Nephron progenitor cell (in vitro differentiated cells): ENCODE measurements around the gene FCN2.

Experiments
- DNase-seq: peaks from one replicate; pipeline ENCODE4 v3.0.0; 2021
- H3K27ac Mint-ChIP-seq: 2 replicates; pipeline ENCODE4 v1.8.0; 2021; ENCODE audit warnings: mild to moderate bottlenecking, moderate library complexity, mixed read lengths
- H3K27me3 Mint-ChIP-seq: 2 replicates; pipeline ENCODE4 v1.8.0; 2021; ENCODE audit warnings: mild to moderate bottlenecking, low read depth, mixed read lengths; ENCODE audit not compliant: poor library complexity
- H3K36me3 Mint-ChIP-seq: 2 replicates; pipeline ENCODE4 v1.8.0; 2021; ENCODE audit warnings: low read depth, mixed read lengths
- H3K4me1 Mint-ChIP-seq: 2 replicates; pipeline ENCODE4 v1.8.0; 2021; ENCODE audit warnings: mixed read lengths
- H3K4me3 Mint-ChIP-seq: 2 replicates; pipeline ENCODE4 v1.8.0; 2021; ENCODE audit warnings: mild to moderate bottlenecking, moderate library complexity, mixed read lengths
- H3K9me3 Mint-ChIP-seq: 2 replicates; pipeline ENCODE4 v1.8.0; 2021; ENCODE audit warnings: mild to moderate bottlenecking, moderate library complexity, mixed read lengths
- TF ChIP-seq, protein P1 (sequence below): fragments of 200-600 bp; sonication (generic); IDR thresholded peaks from 2 replicates; pipeline ENCODE4 v1.5.0; 2021; ENCODE audit warnings: antibody characterized with exemption

The FCN2 gene

DNA sequence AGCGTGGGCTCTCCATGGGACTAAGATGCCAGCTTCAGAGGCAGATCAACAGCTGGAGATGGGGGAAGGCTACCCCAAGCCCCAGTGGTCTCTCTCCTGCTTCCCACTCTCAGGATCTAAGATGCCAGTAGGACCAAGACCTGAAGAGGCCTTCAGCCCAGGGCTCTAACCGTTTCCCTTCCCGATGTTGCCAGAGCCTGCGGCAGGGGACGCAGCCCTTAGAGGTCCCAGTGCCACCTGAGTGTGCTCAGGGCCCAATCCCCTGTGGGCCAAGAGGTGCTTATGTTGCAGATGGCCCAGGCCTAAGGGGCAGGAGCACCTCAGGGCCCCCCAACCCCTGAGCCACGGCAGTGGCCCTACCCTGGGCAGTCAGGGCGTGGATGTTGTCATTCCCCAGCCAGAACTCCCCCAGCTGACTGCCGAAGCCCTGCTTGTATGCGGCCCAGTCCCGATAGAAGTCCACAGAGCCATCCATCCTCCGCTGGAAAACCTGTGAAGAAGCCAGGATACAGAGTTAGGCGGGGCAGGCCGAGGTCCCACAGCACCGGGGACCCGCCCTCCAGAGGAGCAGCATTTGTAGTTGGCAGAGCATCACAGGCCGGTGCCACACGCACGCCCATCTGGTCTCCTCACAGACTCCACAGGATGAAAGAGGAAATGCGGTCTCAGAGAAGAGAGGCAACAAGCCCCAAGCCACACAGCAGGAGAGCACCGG lies 31.7 kb downstream of the FCN2 start:
- Mint-ChIP-seq H3K27me3 (peaks cover 22% of the 10 kb centered on the region), H3K4me1 (peaks cover 27% of the 10 kb centered on the region), H3K9me3 (no peaks in the 10 kb centered on the region), H3K27ac (no peak overlapping the region), H3K4me3 (no peak overlapping the region), H3K36me3 (no peaks in the 10 kb centered on the region)
- DNase-seq = no peak
- TF ChIP-seq, protein P1, sequence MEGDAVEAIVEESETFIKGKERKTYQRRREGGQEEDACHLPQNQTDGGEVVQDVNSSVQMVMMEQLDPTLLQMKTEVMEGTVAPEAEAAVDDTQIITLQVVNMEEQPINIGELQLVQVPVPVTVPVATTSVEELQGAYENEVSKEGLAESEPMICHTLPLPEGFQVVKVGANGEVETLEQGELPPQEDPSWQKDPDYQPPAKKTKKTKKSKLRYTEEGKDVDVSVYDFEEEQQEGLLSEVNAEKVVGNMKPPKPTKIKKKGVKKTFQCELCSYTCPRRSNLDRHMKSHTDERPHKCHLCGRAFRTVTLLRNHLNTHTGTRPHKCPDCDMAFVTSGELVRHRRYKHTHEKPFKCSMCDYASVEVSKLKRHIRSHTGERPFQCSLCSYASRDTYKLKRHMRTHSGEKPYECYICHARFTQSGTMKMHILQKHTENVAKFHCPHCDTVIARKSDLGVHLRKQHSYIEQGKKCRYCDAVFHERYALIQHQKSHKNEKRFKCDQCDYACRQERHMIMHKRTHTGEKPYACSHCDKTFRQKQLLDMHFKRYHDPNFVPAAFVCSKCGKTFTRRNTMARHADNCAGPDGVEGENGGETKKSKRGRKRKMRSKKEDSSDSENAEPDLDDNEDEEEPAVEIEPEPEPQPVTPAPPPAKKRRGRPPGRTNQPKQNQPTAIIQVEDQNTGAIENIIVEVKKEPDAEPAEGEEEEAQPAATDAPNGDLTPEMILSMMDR = no peak

DNA sequence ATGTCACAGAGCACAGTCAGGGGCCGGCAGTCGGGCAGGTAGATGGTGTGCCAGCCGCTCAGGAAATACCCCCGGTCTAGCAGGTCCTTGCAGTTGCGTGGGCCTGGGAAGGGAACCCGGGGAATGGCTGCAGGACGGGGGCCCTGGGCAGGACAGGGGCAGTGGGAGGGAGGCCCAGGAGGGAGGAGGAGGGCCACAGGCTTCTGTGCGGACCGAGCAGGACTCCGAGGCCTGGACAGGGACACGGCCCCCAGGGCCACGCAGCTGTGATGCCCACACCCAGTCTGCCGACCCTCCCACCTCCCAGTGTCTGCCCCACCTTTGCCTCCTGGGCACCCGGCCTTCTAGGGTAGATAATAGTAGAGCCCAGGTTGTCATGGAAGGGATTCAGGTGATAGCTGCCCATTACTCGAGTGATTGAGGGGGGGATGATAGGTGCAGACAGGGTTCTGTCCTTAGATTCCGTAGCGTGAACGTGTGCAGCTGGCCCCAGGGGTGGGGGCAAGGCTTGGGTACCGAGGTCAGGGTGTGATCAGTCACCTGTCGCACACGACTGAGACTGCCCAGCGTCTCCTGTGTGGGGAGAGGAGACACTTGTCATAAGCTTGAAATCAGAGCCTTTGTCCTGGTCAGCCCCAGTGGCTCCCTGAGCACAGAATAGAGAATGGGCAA lies 32.6 kb downstream of the FCN2 start:
- peaks cover 27% of the 10 kb centered on the region for H3K4me1 Mint-ChIP-seq

DNA sequence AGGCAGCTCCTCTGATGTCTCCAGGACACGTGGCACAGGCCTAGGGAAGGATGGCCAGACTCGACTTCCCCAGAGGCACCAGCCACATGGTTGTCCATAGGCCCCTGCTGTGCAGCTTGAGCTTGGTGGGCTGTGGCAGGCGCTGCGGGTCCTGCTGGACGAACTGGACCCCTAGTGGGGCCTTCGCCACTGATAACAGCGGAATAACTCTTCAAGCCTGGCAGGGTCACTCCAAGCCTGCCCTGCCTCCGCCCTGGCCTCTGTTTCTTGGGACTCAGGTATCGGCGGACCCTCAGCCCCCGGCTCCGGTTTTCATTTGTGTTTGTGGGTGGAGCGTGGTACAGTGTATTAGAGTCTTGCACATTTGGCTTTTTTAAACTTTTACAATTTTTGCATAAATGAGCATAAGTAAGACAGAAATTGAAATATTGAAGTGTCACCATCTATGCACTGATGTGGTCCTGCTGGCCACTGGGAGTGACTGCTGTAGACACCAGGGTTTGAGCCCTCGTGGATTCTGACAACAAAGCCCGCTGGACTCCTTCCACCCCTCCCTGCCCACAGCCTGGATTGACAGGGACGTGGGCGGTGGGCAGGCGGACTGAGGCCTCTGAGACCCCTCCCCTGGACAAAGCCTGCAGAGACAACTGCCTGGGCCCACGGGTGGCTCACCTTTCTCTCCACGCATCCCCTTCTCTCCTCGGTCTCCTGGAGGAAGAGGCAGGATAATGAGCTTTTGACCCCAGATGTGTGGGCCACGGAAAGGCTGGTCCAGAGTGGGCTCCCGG lies 33.3 kb downstream of the FCN2 start:
- peaks cover 20% of the 10 kb centered on the region for H3K27me3 Mint-ChIP-seq
- TF ChIP-seq, protein P1 = no peak
- peaks cover 7% of the 10 kb centered on the region for H3K9me3 Mint-ChIP-seq
- H3K4me1 Mint-ChIP-seq = peaks cover 26% of the 10 kb centered on the region
- H3K36me3 Mint-ChIP-seq = peaks cover 5% of the 10 kb centered on the region
- no peak for DNase-seq
- no peak overlapping the region for H3K27ac Mint-ChIP-seq
- no peak overlapping the region for H3K4me3 Mint-ChIP-seq

More for the DNA sequence above, 32.6 kb downstream of the FCN2 start:
- H3K27ac Mint-ChIP-seq = no peak overlapping the region
- TF ChIP-seq, protein P1 = no peak
- no peak for DNase-seq
- no peaks in the 10 kb centered on the region for H3K36me3 Mint-ChIP-seq
- no peaks in the 10 kb centered on the region for H3K9me3 Mint-ChIP-seq
- H3K4me3 Mint-ChIP-seq = no peak overlapping the region
- peaks cover 24% of the 10 kb centered on the region for H3K27me3 Mint-ChIP-seq

DNA sequence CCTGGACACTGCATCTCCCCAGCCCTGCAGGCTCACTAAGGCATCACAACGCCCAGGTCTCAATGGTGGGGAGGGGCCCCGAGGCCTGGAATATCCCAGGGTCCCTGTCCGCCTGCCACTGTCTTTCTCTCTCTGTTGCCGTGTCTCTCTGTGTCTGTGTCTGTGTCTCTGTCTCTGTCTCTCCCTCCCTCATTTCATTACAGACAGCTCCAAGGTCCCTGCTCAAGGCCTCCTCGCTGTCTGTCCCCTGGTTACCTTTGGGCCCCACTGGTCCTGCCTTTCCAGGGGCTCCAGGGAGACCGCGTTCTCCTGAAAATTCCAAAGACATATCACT lies 33.9 kb downstream of the FCN2 start:
- Mint-ChIP-seq H3K27ac (peak overlapping the region; percentile 62), H3K36me3 (peaks cover 5% of the 10 kb centered on the region), H3K27me3 (peaks cover 20% of the 10 kb centered on the region)

DNA sequence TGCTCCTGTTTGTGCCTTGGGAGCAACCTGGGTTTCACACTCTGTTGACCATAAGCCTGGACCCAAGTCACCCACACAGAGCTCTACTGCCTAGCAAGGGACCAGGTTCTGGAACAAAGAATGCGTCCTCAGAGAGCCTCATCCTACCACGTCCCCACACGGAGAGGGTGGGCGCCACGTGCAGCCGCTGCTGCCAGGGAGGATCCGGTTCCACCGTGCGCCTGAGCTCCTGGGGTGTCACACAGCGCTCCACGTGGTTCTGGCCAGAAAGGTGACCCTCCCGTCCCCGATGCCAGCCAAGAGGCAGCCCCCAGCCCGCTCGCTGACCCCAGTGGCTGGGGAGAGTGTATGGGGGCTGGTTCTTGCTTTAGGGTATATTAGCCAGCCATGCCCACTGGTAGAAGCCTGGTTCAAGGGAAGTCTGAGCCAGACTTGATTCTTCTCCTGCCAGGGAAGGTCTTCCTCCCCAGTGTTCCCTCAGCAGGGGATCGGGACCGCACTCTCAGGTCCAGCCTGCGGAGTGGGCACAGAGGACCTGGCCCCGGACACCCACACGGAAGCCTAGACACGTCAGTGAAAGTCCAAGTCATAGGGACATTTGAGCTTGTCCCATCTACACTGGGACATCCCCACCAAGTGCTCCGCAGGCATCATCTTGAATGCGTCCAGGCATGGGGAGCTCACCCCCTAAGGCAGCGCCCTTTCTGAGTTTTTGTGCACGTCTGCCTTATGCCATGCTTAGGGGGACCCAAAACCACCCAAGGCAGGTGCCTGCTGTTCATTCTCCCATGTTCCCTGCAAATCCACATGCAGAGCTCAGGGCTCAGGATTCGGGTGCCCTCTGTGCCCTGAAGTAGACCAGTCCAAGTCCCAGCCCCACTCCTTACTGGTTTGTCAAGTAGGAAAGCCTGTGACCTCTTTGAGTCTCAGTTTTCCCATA lies 34.7 kb downstream of the FCN2 start:
- no peak overlapping the region for H3K27ac Mint-ChIP-seq
- peaks cover 15% of the 10 kb centered on the region for H3K4me1 Mint-ChIP-seq
- peaks cover 9% of the 10 kb centered on the region for H3K36me3 Mint-ChIP-seq
- TF ChIP-seq, protein P1 = no peak
- H3K27me3 Mint-ChIP-seq = peaks cover 13% of the 10 kb centered on the region
- no peak for DNase-seq
- peaks cover 18% of the 10 kb centered on the region for H3K9me3 Mint-ChIP-seq
- H3K4me3 Mint-ChIP-seq = no peak overlapping the region

More for the DNA sequence above, 33.9 kb downstream of the FCN2 start:
- Mint-ChIP-seq H3K4me3 (no peak overlapping the region), H3K4me1 (peaks cover 20% of the 10 kb centered on the region), H3K9me3 (peaks cover 12% of the 10 kb centered on the region)
- no peak for DNase-seq
- TF ChIP-seq, protein P1 = no peak
